ENCODE data around the gene NSG1. TPM values are rescaled to one million over a fixed set of nuclear protein-coding genes. Genes with fewer than 3 reads are reported as not detected.

Gene NSG1
- polyA plus RNA-seq, 1 experiment: 10.4 TPM

- CTCF ChIA-PET: no interaction called here
- peaks cover 10% of the 10 kb centered on the region; the same call in 1 of the 2 replicates for H3K9me3 ChIP-seq (ENCODE audit: control insufficient read depth, insufficient read depth, low read length)
- no peak for DNase-seq (ENCODE audit: low read depth, low spot score)
These were observed 25.9 kb downstream of the NSG1 start for GRCh38 chr4:4412641-4413372.

GRCh38 chr4:4413373-4413725 is 26.4 kb downstream of the NSG1 start:
- no peak overlapping the region for H3K4me3 ChIP-seq (ENCODE audit: low read depth, low read length)
- CTCF ChIA-PET: no interaction called here
- POLR2A ChIA-PET: no interaction called here
- peaks cover 10% of the 10 kb centered on the region; the same call in 1 of the 2 replicates for H3K9me3 ChIP-seq (ENCODE audit: control insufficient read depth, insufficient read depth, low read length)
- DNase-seq (ENCODE audit: low read depth, low spot score): no peak
- no peak overlapping the region for H3K27ac ChIP-seq (ENCODE audit: low read depth, low read length)
- H3K27me3 ChIP-seq (ENCODE audit: control insufficient read depth, insufficient read depth, low read length): no peaks in the 10 kb centered on the region
- TF ChIP-seq, protein P1, sequence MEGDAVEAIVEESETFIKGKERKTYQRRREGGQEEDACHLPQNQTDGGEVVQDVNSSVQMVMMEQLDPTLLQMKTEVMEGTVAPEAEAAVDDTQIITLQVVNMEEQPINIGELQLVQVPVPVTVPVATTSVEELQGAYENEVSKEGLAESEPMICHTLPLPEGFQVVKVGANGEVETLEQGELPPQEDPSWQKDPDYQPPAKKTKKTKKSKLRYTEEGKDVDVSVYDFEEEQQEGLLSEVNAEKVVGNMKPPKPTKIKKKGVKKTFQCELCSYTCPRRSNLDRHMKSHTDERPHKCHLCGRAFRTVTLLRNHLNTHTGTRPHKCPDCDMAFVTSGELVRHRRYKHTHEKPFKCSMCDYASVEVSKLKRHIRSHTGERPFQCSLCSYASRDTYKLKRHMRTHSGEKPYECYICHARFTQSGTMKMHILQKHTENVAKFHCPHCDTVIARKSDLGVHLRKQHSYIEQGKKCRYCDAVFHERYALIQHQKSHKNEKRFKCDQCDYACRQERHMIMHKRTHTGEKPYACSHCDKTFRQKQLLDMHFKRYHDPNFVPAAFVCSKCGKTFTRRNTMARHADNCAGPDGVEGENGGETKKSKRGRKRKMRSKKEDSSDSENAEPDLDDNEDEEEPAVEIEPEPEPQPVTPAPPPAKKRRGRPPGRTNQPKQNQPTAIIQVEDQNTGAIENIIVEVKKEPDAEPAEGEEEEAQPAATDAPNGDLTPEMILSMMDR (IDR thresholded peaks at IDR 0.05; ENCODE audit: low read depth, low read length): no peak

More at GRCh38 chr4:4412641-4413372, 25.9 kb downstream of the NSG1 start:
- TF ChIP-seq, protein P1 (IDR thresholded peaks at IDR 0.05; ENCODE audit: low read depth, low read length): no peak
- POLR2A ChIA-PET: interaction anchor here (0.8 kb wide), 1 partner anchor 102 kb away, joined by 6 read pairs; no protein-coding TSS in a partner anchor
- Histone ChIP-seq H3K27ac (ENCODE audit: low read depth, low read length) (no peak overlapping the region), H3K4me3 (ENCODE audit: low read depth, low read length) (no peak overlapping the region), H3K27me3 (ENCODE audit: control insufficient read depth, insufficient read depth, low read length) (no peaks in the 10 kb centered on the region)

- Histone ChIP-seq H3K27ac (ENCODE audit: low read depth, low read length) (no peak overlapping the region), H3K9me3 (ENCODE audit: control insufficient read depth, insufficient read depth, low read length) (peaks cover 10% of the 10 kb centered on the region; the same call in 1 of the 2 replicates), H3K4me3 (ENCODE audit: low read depth, low read length) (no peak overlapping the region), H3K27me3 (ENCODE audit: control insufficient read depth, insufficient read depth, low read length) (no peaks in the 10 kb centered on the region)
- no peak for DNase-seq (ENCODE audit: low read depth, low spot score)
- TF ChIP-seq, protein P1 (IDR thresholded peaks at IDR 0.05; ENCODE audit: low read depth, low read length): no peak
- ChIA-PET POLR2A (no interaction called here), CTCF (no interaction called here)
These were observed 26.9 kb downstream of the NSG1 start for GRCh38 chr4:4413806-4414205.

DNA sequence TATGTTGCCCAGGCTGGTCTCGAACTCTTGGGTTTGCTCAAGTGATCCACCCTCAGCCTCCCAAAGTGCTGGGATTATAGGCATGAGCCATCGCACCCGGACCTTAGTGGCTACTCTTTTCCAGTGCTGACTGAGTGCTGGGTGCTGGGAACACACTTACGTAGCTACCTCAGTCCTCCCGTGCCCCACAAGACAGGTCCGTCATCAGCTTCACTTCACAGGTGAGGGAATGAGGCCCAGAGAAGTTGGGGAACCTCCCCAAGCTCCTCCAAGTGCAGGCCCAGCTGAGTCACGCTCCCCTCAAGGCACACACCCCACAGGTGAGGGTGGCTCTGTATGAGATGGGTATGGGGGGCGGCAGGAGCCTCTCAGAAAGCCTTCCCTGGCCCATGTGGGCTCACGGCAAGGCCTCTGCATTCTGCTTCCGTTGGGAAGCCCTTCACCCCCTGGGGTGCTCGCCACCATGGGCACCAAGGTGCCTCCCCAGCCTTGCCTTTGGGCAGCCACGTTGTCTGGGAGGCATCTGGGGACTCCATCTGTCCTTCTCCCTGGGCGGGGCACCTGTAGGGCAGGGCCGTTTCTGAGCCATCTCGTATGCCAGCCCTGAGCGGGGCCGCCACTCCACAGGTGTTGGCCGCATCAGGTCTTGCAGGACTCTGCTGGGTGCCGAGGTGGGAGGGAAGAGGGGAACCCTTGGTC is 28.4 kb downstream of the NSG1 start:
- Histone ChIP-seq H3K4me3 (ENCODE audit: low read depth, low read length) (no peak overlapping the region), H3K9me3 (ENCODE audit: control insufficient read depth, insufficient read depth, low read length) (peaks cover 10% of the 10 kb centered on the region; the same call in 1 of the 2 replicates), H3K27ac (ENCODE audit: low read depth, low read length) (no peak overlapping the region), H3K27me3 (ENCODE audit: control insufficient read depth, insufficient read depth, low read length) (no peaks in the 10 kb centered on the region)
- TF ChIP-seq, protein P1 (IDR thresholded peaks at IDR 0.05; ENCODE audit: low read depth, low read length): no peak
- ChIA-PET CTCF (no interaction called here), POLR2A (no interaction called here)
- no peak for DNase-seq (ENCODE audit: low read depth, low spot score)
